LNCAP (cell line): Measurements from ENCODE around the gene GRM1.

Experiments used
- CTCF ChIP-seq: fragments of 450-650 bp; IDR thresholded peaks from 2 replicates; pipeline ENCODE4 v1.5.1; 2017; ENCODE audit warnings: mild to moderate bottlenecking

Gene GRM1

GRCh38 chr6:146281651-146282362, 252.9 kb downstream of the GRM1 start:
- TF ChIP-seq CTCF: no peak

GRCh38 chr6:146282837-146283236, 254.0 kb downstream of the GRM1 start:
- no peak for TF ChIP-seq CTCF

- TF ChIP-seq CTCF: no peak
Observed at GRCh38 chr6:146284311-146284710, 255.4 kb downstream of the GRM1 start.

GRCh38 chr6:146286961-146287360, 258.1 kb downstream of the GRM1 start:
- TF ChIP-seq CTCF: no peak

- no peak for TF ChIP-seq CTCF
Observed at GRCh38 chr6:146287691-146288369, 259.0 kb downstream of the GRM1 start.

- TF ChIP-seq CTCF: no peak
Observed at GRCh38 chr6:146289816-146290588, 261.1 kb downstream of the GRM1 start.

GRCh38 chr6:146290589-146290901, 261.7 kb downstream of the GRM1 start:
- no peak for TF ChIP-seq CTCF
